LNCAP (cell line): Measurements from ENCODE around the gene NEFH.

Source experiments
- CTCF ChIP-seq: fragments of 450-650 bp; IDR thresholded peaks from 2 replicates; pipeline ENCODE4 v1.5.1; 2017; ENCODE audit warnings: mild to moderate bottlenecking

The NEFH gene

DNA sequence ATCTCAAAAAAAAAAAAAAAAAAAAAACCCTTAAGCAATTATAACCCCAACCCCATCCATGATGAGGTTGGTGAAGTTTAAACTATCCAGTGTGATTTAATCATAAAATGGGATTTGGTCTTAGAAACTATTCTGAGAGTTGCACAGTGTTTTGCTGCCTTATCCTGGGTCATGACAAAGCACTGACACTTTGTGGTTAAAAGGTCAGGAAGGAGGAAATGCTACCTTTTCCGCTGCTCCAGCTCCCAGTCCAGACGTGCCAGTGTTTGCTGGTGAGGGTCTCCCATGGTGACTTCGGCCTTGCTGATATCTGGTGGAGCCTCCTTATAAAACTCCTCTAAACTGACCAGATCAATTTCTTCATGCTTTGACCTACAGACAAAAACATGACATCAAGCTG lies 59.1 kb downstream of the NEFH start:
- no peak for TF ChIP-seq CTCF
